Measurements from ENCODE around the gene RIOK1.

Gene RIOK1

GRCh38 chr6:7461416-7461815 is 71.8 kb downstream of the RIOK1 start:
- no peak for TF ChIP-seq CTCF (IDR thresholded peaks at IDR 0.05; ENCODE audit: low read depth, low read length)
- DNase-seq (ENCODE audit: low read depth, low spot score): no peak
- H3K4me3 ChIP-seq (ENCODE audit: low read depth, low read length): no peak overlapping the region
- in situ Hi-C loops (cut with HindIII; ENCODE audit: low sequenced_read_pairs): no loop called here

- in situ Hi-C loops (cut with HindIII; ENCODE audit: low sequenced_read_pairs): no loop called here
- TF ChIP-seq CTCF (IDR thresholded peaks at IDR 0.05; ENCODE audit: low read depth, low read length): no peak
- no peak for DNase-seq (ENCODE audit: low read depth, low spot score)
- H3K4me3 ChIP-seq (ENCODE audit: low read depth, low read length): no peak overlapping the region
Observed at GRCh38 chr6:7463785-7464184, 74.2 kb downstream of the RIOK1 start.

- in situ Hi-C loops (cut with HindIII; ENCODE audit: low sequenced_read_pairs): no loop called here
- DNase-seq (ENCODE audit: low read depth, low spot score): no peak
- TF ChIP-seq CTCF (IDR thresholded peaks at IDR 0.05; ENCODE audit: low read depth, low read length): no peak
- no peak overlapping the region for H3K4me3 ChIP-seq (ENCODE audit: low read depth, low read length)
Observed at GRCh38 chr6:7467007-7467897, 77.6 kb downstream of the RIOK1 start.

Measured in astrocyte of the spinal cord (primary cell).